ENCODE data around the gene RALGAPA1.
"Not testable (repeated sequence)": the region's sequence is repeated elsewhere in the genome, so short reads cannot be mapped to it uniquely, and the experiment has no call there.

Gene RALGAPA1

DNA sequence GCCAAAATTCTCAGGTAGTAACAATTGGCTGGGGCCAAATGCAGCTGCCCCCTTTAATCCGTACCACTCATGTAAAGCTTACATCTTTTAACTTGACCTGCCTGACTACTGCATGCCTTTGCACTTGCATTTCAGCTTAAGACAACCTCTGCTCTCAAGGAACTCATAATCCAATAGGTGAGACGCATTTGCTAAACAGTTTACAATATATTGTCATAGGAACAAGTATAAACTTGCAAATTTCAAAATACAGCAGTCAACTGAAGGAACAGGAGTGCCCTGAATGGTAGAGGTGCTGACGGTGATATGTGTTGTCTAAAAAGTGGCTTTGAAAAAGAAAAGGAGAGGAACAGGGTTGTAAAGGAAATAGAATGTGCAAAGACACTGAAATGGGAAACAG is 13.4 kb upstream of the RALGAPA1 start:
- FAIRE-seq: no peak
- no peak for DNase-seq (ENCODE audit: low spot score)

DNA sequence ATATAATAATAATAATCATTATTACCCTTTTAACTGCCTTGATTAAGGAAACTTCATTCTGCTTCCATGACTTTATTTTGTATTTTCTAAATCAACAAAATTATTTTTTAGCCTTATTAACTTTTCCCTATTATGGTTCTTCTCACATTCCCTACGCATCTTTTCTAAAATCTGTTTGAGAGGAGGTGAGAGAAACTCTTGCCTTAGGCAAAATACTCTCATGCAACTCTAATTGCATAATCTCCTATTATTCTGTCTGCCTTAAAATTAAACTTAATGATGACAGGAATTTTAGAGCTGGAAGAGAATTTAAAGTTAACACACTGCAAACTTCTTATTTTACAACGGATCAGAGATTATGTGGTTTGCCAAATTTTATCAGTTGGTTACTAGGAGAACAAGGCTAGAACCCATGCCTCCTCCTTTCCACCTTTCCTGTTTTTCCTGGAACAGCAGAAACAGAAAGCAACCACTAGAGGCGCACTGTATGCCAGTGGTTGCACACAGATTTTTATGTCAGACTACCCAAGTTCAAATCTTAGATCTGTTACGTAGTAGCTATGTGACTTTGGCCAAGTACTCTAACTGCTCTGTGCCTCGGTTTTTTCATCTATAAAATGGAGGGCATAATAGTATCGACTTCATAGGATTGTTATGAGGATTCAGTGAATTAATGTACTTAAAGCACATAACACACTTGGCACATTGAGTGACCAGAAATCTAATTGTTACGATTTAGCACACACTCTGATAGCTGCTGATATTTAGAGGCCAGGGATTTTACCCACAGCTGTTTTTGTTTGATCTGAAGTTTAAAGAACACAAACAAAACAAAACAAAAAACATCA is 12.7 kb upstream of the RALGAPA1 start:
- FAIRE-seq (no peak), DNase-seq (ENCODE audit: low spot score) (no peak)

DNA sequence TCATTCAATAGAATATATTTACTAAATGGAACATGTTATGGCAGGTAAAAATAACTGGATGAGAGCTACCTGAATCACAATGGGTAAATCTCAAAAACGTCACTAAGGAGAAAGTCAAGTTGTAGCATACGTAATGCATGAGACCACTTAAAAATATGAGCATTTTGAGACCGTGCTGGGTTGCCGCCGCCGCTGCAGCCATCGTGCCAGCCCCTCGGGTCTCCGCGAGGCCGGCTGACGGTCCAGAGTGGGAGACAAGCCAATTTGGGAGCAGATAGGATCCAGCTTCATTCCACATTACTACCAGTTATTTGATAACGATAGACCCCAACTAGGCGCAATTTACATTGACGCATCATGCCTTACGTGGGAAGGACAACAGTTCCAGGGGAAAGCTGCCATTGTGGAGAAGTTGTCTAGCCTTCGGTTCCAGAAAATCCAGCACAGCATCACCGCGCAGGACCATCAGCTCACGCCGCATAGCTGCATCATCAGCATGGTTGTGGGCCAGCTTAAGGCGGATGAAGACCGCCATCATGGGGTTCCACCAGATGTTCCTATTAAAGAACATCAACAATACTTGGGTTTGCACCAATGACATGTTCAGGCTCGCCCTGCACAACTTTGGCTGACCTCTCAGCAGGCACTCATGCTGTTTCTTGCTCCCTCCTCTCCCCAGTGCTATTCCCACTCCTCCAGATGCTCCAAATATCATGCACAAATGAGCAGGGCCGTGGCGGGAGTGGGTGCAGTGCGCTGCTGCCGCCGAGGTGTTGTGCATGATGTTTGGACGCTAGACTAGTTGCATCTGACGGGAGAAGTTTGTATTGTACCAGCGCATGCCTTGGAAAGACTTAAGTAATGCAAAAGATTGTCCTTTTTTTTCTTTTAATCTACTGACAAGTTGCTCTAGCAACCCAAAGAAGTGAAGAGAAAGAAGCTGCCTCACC is 10.8 kb upstream of the RALGAPA1 start:
- no peak for FAIRE-seq
- no peak for DNase-seq (ENCODE audit: low spot score)

DNA sequence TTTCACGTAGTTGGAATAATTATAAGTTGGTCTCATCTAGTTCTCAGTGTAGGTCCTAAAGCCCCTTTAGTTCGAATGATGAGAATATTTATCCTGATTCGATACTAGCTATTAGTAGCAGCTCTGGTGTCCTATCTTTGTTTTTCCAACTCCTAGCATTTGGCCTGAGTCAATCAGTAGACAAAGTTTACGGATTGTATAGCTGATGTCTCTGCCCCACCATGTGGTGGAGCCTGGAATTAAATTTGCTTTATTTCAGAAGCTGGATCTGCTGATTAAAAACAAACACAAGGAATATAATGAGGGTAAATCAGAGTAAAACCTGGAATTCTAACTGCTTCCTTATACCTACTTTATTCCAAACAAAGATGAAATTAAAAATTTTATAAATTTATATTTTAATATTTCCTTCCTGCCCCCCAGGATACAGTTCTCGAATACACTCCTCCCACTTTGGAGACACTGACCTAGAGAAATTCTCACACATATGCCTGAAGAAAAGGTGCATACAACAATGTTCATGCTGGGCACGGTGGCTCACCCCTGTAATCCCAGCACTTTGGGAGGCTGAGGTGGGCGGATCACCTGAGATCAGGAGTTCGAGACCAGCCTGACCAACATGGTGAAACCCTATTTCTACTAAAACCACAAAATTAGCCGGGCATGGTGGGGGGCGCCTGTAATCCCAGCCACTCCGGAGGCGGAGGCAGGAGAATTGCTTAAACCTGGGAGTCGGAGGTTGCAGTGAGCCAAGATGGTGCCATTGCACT is 9.4 kb upstream of the RALGAPA1 start:
- FAIRE-seq (no peak), DNase-seq (ENCODE audit: low spot score) (peak; percentile 4)

DNA sequence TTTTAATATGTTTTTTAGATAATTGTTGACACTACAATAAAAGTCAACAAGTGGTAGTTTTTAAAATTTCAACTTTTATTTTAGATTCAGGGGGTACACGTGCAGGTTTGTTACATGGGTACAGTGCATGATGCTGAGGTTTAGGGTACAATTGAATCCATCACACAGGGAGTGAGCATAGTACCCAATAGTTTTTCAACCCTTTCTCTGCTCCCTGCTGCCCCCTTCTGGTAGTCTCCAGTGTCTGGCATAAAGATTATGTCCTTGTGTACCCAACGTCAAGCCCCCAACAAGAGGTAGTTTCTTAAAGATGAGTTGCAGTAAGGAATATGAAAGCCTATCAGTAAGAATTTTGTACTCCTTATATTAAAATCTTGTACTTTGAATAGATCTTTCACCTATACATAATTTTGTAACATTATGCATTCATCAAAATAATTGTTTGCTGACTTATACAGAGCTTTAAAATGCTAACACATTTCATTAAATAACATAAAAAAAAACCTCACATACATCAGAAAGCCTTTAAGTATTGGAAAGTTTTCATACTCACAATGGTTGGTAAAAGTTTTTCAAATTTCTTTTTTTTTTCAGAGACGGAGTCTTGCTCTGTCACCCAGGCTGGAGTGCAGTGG is 5.4 kb upstream of the RALGAPA1 start:
- no peak for FAIRE-seq

DNA sequence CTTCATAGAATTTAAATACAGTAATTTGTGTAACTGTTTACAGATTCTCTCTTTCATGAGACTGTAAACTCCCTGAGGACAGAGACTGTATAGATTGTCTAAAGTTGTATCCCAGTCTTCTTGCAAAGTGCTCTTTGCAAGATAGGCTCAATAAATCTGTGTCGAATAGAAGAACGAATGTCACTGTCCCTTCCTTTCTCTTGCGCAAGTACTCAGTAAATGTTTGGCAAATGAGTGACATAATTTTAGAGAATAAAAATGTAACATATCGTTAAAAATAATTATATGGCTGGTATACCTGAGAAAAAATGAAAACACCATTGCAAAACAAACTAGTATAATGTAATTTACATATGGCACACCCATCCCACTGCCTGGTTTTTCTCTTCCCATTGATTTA is 1.9 kb upstream of the RALGAPA1 start:
- no peak for FAIRE-seq
- no peak for DNase-seq (ENCODE audit: low spot score)

More for the DNA sequence above, 5.4 kb upstream of the RALGAPA1 start:
- no peak for DNase-seq (ENCODE audit: low spot score)

DNA sequence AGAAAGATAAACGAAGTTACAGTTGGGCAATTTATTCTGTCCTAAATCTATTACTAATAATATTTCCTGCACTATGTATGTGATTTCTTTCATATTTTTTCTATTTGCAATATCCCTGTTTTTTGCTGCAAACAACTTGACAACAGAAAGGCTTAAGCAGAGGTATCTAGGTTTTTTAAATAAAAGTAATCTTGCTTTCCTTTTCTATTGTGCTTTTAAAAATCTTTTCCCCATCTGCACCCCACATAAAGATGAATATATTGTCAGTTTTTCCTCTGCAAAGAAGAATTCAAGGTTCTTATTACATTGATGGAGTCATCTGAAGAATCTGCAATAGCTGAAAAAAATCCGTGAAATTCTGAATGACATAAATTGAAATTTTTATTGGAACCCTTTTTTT is 502 bp upstream of the RALGAPA1 start:
- FAIRE-seq: no peak
- no peak for DNase-seq (ENCODE audit: low spot score)

DNA sequence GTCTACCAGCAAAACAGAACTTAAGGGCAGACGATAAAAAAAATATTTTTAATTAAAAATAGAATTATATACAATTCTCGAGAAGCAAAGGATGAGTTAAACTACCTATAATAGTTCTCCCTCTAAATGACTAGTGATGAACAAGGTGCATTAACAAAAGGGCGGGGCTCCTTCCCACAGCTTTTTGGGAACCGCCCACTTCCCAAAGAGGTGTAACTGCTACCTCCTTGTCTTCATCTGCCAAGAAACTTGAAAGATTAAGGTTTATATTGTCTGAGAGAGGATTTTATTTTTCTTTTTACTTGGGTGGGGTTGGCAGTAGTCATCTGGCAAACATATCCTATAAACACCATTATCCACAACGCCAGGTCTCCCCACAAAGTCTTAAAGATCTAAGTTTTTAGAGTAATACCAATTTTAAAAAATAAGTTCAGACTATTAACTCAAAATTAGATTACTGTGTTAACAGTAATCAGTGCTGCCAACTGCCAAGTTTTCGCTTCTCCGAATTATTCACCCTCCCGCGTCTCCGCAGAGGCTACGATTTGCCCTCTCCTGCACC is 938 bp downstream of the RALGAPA1 start:
- DNase-seq (ENCODE audit: low spot score): no peak
- no peak for FAIRE-seq

DNA sequence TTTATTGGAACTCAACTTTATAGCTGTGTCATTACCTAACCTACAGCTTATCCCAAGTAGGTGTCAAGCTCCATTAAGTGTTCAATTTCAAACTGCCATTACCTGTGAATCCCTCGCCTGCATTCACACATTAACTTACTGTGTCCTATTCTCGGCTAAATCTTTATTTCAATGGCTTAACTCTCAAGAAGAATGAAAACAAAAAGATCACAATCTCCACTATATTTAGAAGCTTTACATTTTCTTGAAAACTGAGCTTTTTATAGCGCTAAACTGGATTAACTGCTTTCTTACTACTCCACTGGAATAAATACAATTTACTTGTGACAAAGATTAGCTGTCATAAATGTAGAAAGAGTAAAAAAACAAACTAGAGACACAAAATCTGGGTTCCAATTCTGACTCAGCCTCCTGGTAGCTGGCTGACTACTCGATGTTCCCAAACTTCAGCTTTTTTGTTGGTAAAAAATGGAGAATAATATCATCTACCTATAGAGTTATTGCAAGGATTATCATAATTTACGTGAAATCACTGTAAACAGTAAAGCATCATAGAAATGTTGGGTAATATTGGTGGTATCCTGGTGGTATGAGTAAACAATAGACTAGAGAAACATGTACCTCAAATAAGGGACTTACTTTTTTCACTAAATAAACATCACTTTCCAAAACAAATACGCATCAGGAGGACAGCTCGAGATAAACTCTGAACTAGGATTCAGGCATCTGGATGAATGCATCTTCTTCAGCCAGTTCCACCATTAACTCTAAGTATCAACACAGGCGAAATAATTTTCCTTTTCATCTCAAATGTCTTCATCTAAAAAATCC is 1.7 kb downstream of the RALGAPA1 start:
- FAIRE-seq: no peak
- DNase-seq (ENCODE audit: low spot score): no peak

DNA sequence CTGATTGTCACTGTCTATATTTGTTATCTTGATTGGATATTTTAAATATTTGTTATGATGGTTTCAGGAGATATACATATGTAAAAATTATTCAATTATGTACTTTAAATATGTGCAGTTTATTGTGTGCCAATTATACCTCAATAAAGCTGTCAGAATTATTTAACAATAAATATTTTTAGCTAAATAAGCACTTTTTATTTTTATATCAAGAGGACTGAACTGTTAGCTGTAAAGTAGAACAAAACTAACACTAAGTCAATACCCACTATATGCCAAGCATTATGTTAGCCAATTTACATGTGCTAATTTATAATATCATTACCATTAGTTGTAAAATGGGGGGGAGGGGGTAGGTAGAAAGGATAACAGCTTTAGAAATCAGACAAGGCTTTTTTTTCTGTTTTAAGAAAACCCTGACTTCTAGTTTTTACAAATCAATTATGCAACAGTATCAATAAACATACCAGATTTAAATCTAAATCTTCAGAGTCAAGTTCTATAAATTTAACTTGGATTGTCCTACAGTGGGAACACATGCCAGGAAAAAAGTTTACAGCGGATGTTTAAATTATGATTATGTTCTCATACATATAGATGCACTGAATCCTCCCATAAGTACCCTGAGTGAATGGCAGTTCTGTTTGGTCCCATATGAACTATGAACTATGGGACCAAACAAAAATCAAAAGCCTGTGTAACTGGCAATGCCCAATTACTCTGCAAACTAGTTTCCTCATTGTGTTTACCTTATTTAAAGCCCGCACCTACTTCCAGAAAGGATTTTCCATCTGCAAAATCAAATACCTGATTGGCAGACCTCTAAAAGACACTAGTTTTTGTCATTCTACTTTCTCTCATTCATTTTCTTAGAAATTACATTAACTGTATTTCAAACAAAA is 2.8 kb downstream of the RALGAPA1 start:
- FAIRE-seq (no peak), DNase-seq (ENCODE audit: low spot score) (no peak)

DNA sequence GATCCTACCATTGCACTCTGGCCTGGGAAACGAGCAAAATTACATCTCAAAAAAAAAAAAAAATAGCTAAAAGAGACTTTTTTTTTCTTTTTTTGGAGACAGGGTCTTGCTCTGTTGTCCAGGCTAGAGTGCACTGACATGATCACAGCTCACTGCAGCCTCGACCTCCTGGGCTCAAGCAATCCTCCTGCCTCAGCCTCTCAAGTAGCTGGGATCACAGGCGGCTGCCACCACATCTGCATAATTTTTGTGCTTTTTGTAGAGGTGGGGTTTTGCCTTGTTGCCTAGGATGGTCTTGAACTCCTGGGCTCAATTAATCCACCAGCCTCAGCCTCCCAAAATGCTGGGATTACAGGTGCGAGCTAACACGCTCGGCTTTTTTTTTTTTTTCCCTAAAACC is 11.3 kb downstream of the RALGAPA1 start:
- DNase-seq (ENCODE audit: low spot score) (no peak), FAIRE-seq (no peak)

DNA sequence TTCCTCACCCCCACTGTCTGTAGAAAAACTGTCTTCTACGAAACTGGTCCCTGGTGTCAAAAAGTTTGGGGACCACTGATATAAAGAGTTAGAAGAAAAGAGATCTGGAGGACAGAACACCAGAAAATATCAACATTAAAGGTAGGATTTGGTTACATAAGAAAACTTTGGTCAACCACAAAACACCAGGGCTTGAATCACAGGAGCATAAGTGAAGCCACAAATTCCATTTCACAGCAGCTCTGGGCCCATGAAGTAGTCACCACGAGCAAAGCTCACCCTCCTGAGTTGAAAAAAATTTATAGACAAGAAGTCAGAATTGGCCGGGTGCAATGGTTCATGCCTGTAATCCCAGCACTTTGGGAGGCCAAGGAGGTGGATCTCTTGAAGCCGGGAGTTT is 19.4 kb downstream of the RALGAPA1 start:
- FAIRE-seq (no peak), DNase-seq (ENCODE audit: low spot score) (no peak)

DNA sequence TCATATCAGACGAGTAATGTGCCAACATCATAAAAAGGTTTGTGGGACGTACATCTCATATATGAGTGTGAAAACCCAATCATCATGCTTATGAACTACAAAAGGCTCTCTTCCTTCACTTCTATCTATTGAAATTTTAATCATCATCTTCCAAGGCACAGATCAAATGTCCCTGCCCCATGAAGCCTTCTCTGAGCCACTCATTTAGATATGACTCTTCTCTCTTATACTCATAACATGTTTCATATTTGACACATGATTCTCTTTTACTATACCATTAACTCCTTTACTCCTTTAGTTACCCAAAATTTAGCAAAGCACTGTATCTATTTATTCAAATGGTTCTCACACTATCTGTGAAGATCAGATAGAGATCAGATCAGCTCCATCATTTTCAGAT is 22.2 kb downstream of the RALGAPA1 start:
- DNase-seq (ENCODE audit: low spot score) (no peak), FAIRE-seq (no peak)

DNA sequence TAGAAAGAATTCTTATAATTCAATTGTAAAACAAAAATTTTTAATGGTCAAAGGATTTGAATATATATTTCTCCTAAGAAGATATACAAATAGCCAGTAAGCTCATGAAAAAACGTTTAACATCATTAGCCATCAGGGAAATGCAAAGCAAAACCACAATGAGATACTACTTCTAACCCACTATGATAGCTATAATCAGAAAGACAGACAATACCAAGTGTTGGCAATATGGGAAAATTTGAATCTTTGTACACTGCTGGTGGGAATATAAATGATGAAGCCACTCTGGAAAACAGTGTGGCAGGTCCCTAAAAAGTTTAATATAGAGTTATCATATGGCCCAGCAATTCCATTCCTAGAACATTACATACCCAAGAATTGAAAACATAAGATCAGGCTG is 25.4 kb downstream of the RALGAPA1 start:
- FAIRE-seq: no peak
- DNase-seq (ENCODE audit: low spot score): no peak

DNA sequence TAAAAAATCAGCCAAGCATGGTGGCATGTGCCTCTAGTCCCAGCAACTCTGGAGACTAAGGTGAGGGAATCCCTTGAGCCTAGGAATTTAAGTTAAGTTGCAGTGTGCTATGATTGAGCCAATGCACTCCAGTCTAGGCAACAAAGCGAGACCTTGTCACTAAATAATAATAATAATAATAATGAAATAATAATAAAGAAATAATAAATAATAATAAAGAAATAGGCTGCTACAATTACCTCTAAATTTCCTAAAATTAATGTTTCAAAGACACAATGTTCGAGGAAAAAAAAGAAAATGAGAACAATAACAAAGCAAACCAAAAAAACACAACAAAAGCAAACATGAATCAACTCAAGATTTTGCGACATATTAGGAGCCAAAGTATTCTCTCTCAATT is 29.7 kb downstream of the RALGAPA1 start:
- FAIRE-seq (no peak), DNase-seq (ENCODE audit: low spot score) (no peak)

DNA sequence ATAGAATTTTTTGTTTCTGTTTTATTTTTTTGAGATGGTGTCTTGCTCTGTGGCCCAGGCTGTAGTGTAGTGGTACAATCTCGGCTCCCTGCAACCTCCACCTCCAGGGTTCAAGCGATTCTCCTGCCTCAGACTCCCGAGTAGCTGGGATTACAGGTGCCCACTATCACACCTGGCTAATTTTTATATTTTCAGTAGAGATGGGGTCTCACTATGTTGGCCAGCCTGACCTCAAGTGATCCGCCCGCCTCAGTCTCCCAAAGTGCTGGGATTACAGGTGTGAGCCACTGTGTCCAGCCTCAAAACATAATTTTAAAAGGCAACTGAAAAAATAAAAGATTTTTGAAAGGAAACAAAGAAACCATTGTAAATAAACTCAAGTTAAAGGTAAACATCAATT is 31.5 kb downstream of the RALGAPA1 start:
- not testable (repeated sequence) for DNase-seq (ENCODE audit: low spot score); FAIRE-seq

DNA sequence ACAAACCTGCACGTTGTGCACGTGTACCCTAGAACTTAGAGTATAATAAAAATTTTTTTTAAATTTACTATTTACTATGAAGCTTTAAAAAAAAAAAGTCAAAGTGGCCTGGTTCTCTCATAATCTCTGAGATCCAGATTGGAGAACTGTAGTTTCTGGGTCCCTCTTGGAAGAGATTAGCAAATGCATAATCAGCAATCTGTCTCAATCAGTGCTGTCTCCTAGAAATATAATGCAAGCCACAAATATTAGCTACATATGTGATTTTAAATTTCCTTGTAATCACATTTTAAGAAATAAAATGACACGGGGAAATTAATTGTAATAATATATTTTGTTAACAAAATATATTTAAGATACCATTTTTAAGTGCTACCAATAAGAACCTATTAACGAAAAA is 32.3 kb downstream of the RALGAPA1 start:
- no peak for DNase-seq (ENCODE audit: low spot score)
- FAIRE-seq: no peak

DNA sequence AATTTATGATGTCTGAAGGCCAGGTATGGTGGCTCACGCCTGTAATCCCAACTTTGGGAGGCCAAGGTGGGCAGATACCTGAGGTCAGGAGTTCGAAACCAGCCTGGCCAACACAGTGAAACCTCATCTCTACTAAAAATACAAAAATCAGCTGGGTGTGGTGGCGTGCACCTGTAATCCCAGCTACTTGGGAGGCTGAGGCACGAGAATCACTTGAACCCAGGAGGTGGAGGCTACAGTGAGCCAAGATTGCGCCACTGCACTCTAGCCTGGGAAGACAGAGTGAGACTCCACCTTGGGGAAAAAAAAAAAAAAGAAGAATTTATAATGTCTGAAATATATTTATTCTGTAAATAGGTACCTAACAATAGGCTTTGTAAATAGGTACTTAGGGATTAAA is 33.0 kb downstream of the RALGAPA1 start:
- DNase-seq (ENCODE audit: low spot score); FAIRE-seq: not testable (repeated sequence)

DNA sequence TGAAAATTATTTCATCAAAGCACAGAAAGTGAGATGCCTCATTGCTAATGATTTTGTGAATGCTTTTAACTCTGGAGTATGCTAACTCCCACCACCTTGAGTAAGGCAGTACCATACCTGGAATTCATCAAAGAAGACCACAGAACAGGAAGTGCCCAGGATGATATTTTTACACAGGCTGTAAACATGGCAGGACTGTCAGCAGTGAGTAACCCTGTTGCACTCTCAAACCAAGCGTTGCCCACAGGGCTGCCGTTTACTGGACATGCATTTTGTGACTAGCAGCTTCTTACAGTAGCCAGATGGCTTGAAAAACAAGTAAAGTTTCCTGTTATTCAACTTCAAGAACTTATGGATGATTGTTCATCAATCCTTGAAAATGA is 42.4 kb downstream of the RALGAPA1 start:
- no peak for FAIRE-seq
- DNase-seq (ENCODE audit: low spot score): no peak

Measured in RCC 7860 (cell line).